Breast epithelium (tissue), 3 donors: Measurements from ENCODE around the gene PCK2.

ENCODE experiments used
- POLR2A ChIP-seq: fragments of 450-650 bp; IDR thresholded peaks from one replicate; pipeline ENCODE4 v1.6.1; 2016; ENCODE audit warnings: antibody characterized with exemption, mild to moderate bottlenecking, moderate library complexity
- TF ChIP-seq, protein P1 (sequence below), 3 donors: fragments of 450-650 bp; IDR thresholded peaks; one replicate each; pipeline ENCODE4 v1.5.1; 2016 to 2017; ENCODE audit warnings: antibody characterized with exemption in 3 of 3, mild to moderate bottlenecking in 3 of 3, moderate library complexity in 3 of 3

DNA sequence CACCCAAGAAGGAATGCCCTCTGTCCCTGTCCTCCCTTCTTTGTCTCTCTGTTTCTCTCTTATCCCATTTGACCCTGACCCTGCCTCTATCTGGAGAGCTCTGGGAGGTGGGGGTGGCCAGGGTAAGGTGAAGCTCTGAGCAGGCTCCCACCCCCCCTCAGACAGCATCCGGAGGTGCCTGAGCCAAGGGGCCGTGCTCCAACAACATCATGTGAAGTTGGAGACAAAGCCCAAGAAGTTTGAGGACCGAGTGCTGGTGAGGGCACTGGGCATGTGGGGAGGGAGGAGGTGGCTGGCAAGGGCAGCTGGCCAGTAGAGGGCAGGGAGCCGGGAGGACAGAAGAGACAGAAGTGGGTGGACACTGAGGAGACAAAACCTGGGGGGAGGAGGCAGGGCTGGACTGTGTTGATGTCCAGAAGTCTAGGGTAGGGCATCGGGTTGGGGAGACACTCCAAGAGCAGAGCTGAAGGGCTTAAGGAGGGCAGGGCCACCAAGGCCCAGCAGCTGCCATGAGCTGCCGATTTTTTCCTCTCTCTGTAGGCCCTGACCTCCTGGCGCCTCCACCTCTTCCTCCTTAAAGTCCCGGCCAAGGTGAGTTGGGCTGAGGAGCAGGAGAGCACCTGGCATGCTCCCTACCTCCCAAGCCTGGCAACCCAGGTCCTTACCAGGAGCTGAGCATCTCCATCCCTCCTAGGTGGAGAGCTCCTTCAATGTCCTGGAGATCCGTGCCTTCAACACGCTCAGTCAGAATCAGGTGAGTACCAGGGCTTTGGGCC lies 40.4 kb upstream of the PCK2 start:
- TF ChIP-seq, protein P1, sequence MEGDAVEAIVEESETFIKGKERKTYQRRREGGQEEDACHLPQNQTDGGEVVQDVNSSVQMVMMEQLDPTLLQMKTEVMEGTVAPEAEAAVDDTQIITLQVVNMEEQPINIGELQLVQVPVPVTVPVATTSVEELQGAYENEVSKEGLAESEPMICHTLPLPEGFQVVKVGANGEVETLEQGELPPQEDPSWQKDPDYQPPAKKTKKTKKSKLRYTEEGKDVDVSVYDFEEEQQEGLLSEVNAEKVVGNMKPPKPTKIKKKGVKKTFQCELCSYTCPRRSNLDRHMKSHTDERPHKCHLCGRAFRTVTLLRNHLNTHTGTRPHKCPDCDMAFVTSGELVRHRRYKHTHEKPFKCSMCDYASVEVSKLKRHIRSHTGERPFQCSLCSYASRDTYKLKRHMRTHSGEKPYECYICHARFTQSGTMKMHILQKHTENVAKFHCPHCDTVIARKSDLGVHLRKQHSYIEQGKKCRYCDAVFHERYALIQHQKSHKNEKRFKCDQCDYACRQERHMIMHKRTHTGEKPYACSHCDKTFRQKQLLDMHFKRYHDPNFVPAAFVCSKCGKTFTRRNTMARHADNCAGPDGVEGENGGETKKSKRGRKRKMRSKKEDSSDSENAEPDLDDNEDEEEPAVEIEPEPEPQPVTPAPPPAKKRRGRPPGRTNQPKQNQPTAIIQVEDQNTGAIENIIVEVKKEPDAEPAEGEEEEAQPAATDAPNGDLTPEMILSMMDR (IDR thresholded peaks at IDR 0.05) = no peak
- TF ChIP-seq POLR2A = no peak
